OCI-LY1 (cell line): ENCODE measurements around the gene GTF3C2.

Experiments used
- H2AFZ ChIP-seq: fragments of 200-600 bp; sonication (generic), shearing (Covaris generic); 2 replicates; pipeline ENCODE4 v1.6.0; 2014; ENCODE audit warnings: antibody characterized with exemption, mild to moderate bottlenecking, low read length
- H3F3A ChIP-seq: fragments of 200-600 bp; sonication (generic), shearing (Covaris generic); 2 replicates; pipeline ENCODE4 v1.6.0; 2014; ENCODE audit warnings: mild to moderate bottlenecking, antibody characterized with exemption, low read length, moderate library complexity; ENCODE audit not compliant: insufficient read depth
- H3K27ac ChIP-seq: fragments of 200-600 bp; sonication (generic); 2 replicates; pipeline ENCODE4 v1.5.1; 2014; ENCODE audit warnings: low read length, mixed run types, mild to moderate bottlenecking, low read depth; ENCODE audit not compliant: poor library complexity, severe bottlenecking
- H3K27me3 ChIP-seq: fragments of 200-600 bp; sonication (generic); 2 replicates; pipeline ENCODE4 v1.6.0; 2014; ENCODE audit warnings: antibody characterized with exemption, mild to moderate bottlenecking, low read length, moderate library complexity; ENCODE audit not compliant: insufficient read depth
- H3K36me3 ChIP-seq: fragments of 200-600 bp; sonication (generic); 2 replicates; pipeline ENCODE4 v1.6.1; 2014; ENCODE audit warnings: mild to moderate bottlenecking, antibody characterized with exemption, low read length, moderate library complexity, mixed read lengths; ENCODE audit not compliant: insufficient read depth
- H3K4me1 ChIP-seq: fragments of 200-600 bp; sonication (generic); 2 replicates; pipeline ENCODE4 v1.5.1; 2014; ENCODE audit warnings: mild to moderate bottlenecking, low read length, moderate library complexity; ENCODE audit not compliant: insufficient read depth, severe bottlenecking
- H3K4me2 ChIP-seq: fragments of 200-600 bp; sonication (generic), shearing (Covaris generic); 2 replicates; pipeline ENCODE4 v1.6.1; 2014; ENCODE audit warnings: low read length
- H3K4me3 ChIP-seq: fragments of 200-600 bp; sonication (generic); 2 replicates; pipeline ENCODE4 v1.5.1; 2014; ENCODE audit warnings: low read length, low read depth, mild to moderate bottlenecking, mixed read lengths; ENCODE audit not compliant: poor library complexity, severe bottlenecking
- H3K79me2 ChIP-seq: fragments of 200-600 bp; shearing (Covaris generic); 2 replicates; pipeline ENCODE4 v1.6.1; 2016; ENCODE audit warnings: mixed run types, low read length, mixed read lengths; ENCODE audit not compliant: insufficient read depth
- H3K9ac ChIP-seq: fragments of 200-600 bp; sonication (generic), shearing (Covaris generic); 2 replicates; pipeline ENCODE4 v1.6.1; 2014; ENCODE audit warnings: mild to moderate bottlenecking, low read length, mixed read lengths
- H3K9me2 ChIP-seq: fragments of 200-600 bp; sonication (generic), shearing (Covaris generic); 2 replicates; pipeline ENCODE4 v1.6.1; 2014; ENCODE audit warnings: low read depth, mild to moderate bottlenecking, low read length, mixed read lengths
- H3K9me3 ChIP-seq: fragments of 200-600 bp; shearing (Covaris generic); 2 replicates; pipeline ENCODE4 v1.6.1; 2014; ENCODE audit warnings: low read length, mixed read lengths
- H4K20me1 ChIP-seq: fragments of 200-600 bp; sonication (generic), shearing (Covaris generic); 2 replicates; pipeline ENCODE4 v1.6.0; 2016; ENCODE audit warnings: mild to moderate bottlenecking, low read length; ENCODE audit not compliant: insufficient read depth
- EZH2 ChIP-seq: fragments of 200-600 bp; sonication (generic), shearing (Covaris generic); IDR thresholded peaks from 2 replicates; pipeline ENCODE4 v1.8.0; 2017; ENCODE audit warnings: borderline replicate concordance, mixed run types, mild to moderate bottlenecking, antibody characterized with exemption, low read length, moderate library complexity, mixed read lengths
- TF ChIP-seq, protein P1 (sequence below): fragments of 200-600 bp; sonication (generic), shearing (Covaris generic); IDR thresholded peaks from 2 replicates; pipeline ENCODE4 v1.5.1; 2017; ENCODE audit warnings: mild to moderate bottlenecking, antibody characterized with exemption, low read length, moderate library complexity, mixed read lengths

The GTF3C2 gene

DNA sequence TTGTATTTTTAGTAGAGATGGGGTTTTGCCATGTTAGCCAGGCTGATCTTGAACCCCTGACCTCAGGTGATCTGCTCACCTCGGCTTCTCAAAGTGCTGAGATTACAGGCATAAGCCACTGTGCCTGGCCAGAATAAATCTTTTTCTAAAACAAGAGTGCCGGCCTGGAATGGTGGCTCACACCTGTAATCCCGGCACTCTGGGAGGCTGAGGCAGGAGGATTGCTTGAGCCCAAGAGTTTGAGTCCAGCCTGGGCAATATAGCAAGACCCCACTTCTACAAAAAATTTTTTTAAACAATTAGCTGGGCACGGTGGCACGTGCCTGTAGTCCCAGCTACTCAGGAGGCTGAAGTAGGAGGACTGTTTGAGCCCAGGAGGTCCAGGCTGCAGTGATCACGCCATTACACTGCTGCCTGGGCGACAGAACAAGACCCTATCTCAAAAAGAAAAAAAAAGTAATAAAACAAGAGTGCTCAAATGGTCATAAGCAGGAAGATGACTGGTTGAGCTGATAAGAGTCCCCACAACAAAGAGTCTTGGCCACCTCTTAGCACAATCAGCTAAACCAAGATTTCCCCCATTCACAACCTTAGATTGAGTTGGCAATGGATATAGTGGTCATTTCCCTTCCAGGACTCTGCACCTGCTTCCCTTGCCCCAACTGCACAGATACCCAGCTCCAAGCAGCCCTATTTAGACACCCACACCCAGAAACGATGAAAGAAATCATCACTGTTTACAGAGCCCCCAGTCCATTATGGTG is 42.5 kb downstream of the GTF3C2 start:
- H3K27me3 ChIP-seq, result no peaks in the 10 kb centered on the region
- no peaks in the 10 kb centered on the region for H3K9me3 ChIP-seq
- H3K27ac ChIP-seq, result no peak overlapping the region
- no peaks in the 10 kb centered on the region for H4K20me1 ChIP-seq
- TF ChIP-seq, protein P1, sequence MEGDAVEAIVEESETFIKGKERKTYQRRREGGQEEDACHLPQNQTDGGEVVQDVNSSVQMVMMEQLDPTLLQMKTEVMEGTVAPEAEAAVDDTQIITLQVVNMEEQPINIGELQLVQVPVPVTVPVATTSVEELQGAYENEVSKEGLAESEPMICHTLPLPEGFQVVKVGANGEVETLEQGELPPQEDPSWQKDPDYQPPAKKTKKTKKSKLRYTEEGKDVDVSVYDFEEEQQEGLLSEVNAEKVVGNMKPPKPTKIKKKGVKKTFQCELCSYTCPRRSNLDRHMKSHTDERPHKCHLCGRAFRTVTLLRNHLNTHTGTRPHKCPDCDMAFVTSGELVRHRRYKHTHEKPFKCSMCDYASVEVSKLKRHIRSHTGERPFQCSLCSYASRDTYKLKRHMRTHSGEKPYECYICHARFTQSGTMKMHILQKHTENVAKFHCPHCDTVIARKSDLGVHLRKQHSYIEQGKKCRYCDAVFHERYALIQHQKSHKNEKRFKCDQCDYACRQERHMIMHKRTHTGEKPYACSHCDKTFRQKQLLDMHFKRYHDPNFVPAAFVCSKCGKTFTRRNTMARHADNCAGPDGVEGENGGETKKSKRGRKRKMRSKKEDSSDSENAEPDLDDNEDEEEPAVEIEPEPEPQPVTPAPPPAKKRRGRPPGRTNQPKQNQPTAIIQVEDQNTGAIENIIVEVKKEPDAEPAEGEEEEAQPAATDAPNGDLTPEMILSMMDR, result no peak
- TF ChIP-seq EZH2, result no peak
- H3K9ac ChIP-seq, result no peak overlapping the region
- no peak overlapping the region for H3K4me3 ChIP-seq
- H3K9me2 ChIP-seq, result no peaks in the 10 kb centered on the region
- H3K4me2 ChIP-seq, result no peak overlapping the region
- peaks cover 29% of the 10 kb centered on the region for H3K36me3 ChIP-seq
- H3K4me1 ChIP-seq, result no peaks in the 10 kb centered on the region
- no peaks in the 10 kb centered on the region for H3F3A ChIP-seq
- H2AFZ ChIP-seq, result no peak overlapping the region
- H3K79me2 ChIP-seq, result no peaks in the 10 kb centered on the region

DNA sequence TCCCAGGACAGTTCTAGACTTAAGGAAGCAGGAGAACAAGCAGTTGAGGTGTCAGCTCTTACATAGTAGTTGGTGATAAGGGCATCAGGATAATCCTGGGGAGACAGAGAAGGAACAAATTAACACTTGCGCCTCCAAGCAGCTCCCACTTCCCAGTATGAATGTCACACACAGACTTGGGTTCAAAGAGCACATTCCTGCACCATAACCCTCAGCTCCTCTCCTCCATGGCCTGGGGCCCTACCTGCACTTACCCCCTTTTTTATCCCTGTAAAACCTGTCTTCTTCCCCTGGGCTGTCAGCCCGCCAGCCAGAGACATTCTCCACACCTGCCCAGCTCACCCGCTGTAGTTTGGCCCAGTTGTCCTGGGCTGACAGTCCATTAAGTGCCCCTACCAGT is 44.4 kb downstream of the GTF3C2 start:
- H3K4me1 ChIP-seq, result no peaks in the 10 kb centered on the region
- H2AFZ ChIP-seq, result no peak overlapping the region
- H3K9me2 ChIP-seq, result no peaks in the 10 kb centered on the region
- no peaks in the 10 kb centered on the region for H3K79me2 ChIP-seq
- TF ChIP-seq, protein P1, result no peak
- no peak for TF ChIP-seq EZH2
- no peaks in the 10 kb centered on the region for H3K9me3 ChIP-seq
- no peaks in the 10 kb centered on the region for H3K27me3 ChIP-seq
- no peak overlapping the region for H3K27ac ChIP-seq
- H3F3A ChIP-seq, result no peaks in the 10 kb centered on the region
- no peak overlapping the region for H3K4me3 ChIP-seq
- peaks cover 34% of the 10 kb centered on the region for H3K36me3 ChIP-seq
- H4K20me1 ChIP-seq, result no peaks in the 10 kb centered on the region
- H3K9ac ChIP-seq, result no peak overlapping the region
- H3K4me2 ChIP-seq, result no peak overlapping the region

DNA sequence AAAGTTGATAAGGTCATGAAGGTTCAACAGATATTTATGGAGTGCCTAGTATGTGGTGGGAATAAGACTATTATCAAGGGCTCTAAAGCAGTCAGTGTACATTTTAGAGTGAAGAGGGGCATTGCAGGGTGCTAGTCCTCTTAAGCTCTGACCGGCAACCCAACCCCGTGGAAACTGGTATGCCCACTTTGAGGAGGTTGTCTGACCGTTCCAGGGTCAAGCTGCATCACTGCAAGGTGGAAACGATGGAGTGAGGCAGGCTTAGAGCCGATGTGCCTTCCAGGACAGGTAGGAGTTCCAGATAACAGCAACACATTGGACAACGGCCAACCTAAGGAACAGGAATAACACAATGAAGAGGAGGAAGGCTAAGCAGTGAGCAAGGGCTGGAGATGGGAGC is 46.9 kb downstream of the GTF3C2 start:
- Histone ChIP-seq H3K27ac (no peak overlapping the region), H3K4me1 (no peaks in the 10 kb centered on the region), H2AFZ (no peak overlapping the region), H3K27me3 (no peaks in the 10 kb centered on the region), H3K9me3 (no peaks in the 10 kb centered on the region), H3K9me2 (no peaks in the 10 kb centered on the region), H3K4me2 (no peak overlapping the region), H4K20me1 (no peaks in the 10 kb centered on the region), H3K4me3 (no peak overlapping the region), H3F3A (no peaks in the 10 kb centered on the region), H3K9ac (no peak overlapping the region), H3K79me2 (no peaks in the 10 kb centered on the region), H3K36me3 (peaks cover 25% of the 10 kb centered on the region)
- no peak for TF ChIP-seq EZH2
- TF ChIP-seq, protein P1, result no peak
